ENCODE data around the gene NEUROG1.

The NEUROG1 gene, protein sequence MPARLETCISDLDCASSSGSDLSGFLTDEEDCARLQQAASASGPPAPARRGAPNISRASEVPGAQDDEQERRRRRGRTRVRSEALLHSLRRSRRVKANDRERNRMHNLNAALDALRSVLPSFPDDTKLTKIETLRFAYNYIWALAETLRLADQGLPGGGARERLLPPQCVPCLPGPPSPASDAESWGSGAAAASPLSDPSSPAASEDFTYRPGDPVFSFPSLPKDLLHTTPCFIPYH

DNA sequence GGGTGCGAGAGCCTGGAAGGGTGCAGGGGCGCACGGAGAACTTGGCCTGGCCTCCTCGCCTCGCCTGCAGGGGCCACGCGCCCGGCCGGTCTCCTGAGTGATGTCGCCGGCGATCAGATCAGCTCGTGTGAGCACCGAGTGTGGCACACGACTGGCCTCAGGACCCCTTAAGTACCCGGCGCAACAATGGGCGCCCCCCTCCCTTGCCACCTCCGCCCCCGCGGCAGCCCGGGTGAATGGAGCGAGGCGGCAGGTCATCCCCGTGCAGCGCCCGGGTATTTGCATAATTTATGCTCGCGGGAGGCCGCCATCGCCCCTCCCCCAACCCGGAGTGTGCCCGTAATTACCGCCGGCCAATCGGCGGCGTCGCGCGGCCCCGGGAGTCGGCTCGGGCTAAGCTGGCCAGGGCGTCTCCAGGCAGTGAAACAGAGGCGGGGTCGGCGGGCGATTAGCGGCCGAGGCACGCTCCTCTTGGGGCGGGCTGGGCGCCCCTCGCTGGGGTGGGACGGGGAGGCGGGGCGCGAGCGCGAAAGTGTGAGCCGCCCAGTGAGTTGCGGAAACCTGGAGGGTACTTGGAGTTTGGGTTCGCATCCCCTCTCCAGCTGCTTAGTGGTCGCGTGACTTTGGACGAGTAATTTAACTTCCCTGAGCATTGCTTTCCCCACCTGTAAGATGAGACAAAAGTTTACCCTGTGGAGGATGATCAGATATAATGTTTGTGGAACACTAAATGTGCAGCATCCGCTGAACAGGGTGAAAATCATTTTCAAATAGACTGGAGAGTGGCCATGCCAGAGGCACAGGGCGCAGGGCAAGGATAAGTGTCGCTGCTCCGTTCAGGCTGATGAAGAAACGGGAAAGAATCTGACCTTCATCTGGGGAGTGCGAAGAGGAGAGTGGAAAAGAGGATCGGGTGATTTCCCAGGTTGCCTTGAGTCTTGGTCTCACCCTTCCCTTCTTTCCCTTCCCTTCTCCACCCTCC lies at the start of gene NEUROG1:
Gene NEUROG1, minus strand, starts transcription at position 145 of the 982 bp plus-strand sequence. CDS start 274 bp downstream, outside the sequence.
- peak; percentile 92 for DNase-seq (ENCODE audit: low spot score)

DNA sequence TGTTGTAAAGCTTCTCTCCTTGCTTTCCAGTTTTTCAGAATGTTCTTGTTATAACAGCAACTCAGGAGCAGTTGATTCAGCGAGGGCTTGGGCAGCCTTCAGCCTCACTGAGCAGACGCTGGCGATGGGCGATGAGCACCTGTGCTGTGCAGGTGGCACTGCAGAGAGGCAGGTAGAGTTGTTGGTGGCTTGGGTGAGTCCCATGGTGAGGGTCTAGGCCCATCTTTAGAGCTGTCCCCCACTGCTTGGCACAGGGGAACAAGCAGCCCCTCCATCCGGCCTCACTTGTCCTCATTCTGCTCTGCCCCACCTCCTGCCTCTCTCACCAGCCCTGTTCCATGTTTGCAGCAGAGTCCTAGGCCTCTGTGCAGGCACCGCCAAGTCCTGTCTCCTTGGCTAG lies 49.2 kb upstream of the NEUROG1 start:
- DNase-seq (ENCODE audit: low spot score) = no peak

DNA sequence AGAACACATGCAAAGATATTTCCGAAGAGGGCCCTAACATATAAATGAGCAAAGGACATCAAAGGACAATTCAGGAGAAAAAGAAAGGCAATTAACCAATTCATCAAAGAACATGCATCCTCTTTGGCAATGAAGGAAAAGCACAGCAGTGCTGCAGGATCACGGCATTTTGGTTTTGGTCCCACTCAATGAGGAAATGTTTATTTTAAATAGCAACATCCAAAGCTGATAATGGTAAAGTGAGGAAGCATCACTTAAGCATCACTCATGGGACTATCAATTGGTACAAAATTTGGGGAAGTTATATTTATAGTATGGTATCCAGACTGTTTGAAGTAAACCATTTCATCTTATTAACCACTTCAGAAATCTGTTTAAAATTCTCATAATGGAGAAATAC lies 48.5 kb upstream of the NEUROG1 start:
- no peak for DNase-seq (ENCODE audit: low spot score)

DNA sequence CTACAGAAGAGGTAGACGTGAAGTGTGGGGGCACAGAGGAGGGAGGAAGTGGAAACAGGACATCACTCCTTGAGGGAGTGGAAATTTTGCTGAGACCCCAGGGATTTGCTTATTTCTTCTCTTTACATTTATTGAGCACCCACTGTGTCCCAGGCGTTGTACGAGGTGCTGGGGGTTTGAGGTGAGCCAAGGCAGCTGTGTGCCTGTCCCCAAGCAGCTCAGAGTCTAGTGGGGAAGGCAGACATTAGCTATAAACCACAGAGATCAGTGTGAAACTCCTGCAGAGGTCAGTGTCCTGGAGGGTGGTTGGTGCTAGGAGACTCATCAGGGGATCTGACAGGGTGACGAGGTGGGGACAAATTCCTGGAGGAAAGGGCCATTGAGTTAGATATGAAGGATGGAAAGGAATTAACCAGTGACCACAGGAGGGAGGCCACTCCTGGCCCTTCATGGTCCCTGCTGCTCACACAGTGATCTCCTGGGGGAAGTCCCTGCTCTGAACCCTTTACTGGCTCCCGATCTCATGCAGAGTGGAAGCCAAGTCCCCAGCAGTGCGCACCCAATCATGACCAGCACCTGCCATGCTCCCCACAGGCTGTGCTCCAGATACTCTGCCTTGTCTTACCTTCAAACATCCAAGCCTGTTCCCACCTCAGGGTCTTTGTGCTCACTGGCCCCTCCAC lies 46.5 kb upstream of the NEUROG1 start:
- DNase-seq (ENCODE audit: low spot score) = no peak

DNA sequence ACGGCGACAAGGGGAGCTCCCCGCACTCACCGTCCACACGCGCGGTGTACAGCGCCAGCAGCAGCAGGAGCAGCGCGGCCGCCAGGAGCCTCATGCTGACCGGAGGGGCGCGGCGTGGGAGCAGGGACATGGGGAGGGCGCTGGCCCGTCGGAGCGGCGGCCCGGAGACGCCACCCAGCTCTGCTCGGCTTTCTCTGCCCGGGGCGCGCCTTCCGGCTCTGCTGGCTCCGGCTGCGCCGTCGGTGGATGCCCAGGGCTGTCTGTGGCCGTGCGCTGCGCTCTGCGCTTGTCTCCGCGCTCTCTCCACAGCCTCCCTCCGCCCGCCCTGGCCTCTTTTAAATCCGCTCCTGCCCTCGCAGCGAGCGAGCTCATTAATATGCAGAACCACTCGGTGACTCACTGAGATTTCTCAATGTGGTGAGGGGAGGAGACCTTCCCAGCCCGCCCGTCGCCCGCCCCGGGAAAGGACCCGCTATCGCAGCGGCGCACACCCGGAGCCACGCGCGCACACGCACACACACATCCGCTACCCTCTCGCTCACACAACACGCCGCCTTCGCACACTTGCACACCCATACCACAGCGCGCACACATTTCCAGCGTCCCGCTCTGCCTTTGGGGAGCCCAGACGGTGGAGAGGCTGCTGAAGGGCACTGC lies 43.0 kb upstream of the NEUROG1 start, which contains the start of gene CXCL14:
Gene CXCL14, minus strand, starts transcription at position 307 of the 657 bp plus-strand sequence. Its CDS starts 213 bp downstream, at position 94.
- DNase-seq (ENCODE audit: low spot score) = peak; percentile 83

DNA sequence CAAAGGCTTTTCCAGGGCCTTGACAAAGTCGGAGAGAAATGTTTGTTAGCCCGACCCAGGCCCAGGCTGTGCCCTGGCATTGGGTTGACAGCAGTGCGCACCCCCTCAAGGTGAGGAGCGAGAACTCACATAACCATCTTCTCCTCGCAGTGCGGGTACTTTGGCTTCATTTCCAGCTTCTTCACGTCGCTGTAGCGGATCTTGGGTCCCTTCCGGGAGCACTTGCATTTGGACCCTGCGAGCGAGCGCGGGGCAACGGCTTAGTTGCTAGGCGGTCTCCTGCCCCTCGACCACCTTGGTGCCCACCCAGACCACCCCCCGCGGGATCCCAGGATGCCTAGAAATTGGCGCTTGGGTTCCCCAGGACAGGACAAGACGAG lies 42.5 kb upstream of the NEUROG1 start:
- DNase-seq (ENCODE audit: low spot score) = no peak

DNA sequence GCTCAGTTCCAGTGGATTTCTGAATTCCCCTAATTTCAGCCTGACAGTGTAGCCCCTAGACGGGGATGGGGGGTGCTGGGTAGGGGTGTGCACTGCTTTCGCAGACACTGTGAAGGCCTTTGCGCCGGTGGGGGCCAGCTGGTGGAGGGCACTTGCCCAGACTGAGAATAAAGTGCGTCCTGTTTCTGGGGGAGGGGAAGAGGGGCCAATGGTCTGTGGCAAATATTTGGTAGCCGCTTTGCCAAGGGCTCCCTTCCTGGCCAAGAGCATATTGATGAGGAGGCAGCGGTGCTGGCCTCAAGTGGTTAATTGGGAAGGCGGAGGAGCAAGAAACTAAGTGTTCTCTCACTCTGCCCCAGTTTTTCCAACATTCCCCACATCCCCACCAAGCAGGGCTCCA lies 41.7 kb upstream of the NEUROG1 start:
- DNase-seq (ENCODE audit: low spot score) = no peak

DNA sequence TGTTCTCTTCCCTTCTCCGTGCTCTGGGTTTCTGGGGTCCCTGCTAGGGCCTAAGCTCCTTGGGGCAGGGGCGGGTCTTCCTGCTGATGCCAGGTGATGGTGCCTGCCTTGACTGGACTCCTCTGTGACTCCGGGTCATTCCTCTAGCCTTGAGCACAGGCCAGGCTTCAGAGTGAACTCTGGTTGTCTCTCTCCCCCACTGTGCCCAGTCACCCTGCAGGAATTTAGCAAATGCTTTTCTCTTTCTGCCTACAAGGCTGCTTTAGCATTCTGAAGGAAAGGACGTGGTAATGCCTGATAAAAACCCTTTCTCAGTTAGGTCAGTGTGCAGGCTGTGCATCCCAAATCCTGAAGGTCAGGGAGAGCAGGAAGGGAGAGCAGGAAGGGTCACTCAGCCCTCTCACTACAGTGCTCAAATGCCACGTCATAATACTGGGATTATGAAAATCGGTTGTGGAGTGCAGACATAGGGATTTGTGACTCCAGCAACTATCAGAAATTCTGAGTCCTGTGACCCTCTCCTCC lies 40.4 kb upstream of the NEUROG1 start:
- no peak for DNase-seq (ENCODE audit: low spot score)

DNA sequence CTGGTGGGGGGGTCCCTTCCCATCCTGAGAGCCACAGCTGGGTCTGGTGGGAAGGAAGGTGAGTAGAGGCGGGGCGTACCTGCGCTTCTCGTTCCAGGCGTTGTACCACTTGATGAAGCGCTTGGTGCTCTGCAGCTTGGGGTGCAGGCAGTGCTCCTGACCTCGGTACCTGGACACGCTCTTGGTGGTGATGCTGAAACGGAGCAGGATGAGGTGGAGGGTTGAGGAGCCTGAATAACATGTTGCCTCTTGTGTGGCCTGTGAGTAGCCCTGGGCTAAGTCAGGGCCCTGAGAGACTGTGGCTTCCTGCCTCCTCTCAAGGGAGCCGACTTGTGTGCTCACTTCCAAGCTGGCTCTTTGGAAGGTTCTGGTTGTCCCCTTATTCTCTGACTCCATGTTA lies 38.7 kb upstream of the NEUROG1 start:
- no peak for DNase-seq (ENCODE audit: low spot score)

DNA sequence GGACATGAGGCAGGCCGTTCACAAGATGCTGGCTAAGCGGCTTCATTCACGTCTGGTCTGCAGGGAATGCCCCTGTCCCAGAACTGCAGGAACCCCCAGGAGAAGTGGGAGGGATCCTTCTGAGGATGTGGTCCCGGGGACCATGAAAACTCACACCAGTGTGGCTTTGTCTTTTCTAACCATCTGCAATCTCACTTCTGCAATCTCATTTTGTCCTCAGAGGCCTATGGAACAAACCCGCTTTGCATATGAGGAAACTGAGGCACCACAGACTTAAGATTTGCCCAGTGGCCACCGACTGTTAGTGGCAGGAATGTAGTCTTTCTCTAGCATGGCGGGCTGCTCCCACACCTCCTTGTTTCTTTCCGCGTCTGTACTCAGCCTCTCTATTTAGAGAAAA lies 36.1 kb upstream of the NEUROG1 start:
- no peak for DNase-seq (ENCODE audit: low spot score)

DNA sequence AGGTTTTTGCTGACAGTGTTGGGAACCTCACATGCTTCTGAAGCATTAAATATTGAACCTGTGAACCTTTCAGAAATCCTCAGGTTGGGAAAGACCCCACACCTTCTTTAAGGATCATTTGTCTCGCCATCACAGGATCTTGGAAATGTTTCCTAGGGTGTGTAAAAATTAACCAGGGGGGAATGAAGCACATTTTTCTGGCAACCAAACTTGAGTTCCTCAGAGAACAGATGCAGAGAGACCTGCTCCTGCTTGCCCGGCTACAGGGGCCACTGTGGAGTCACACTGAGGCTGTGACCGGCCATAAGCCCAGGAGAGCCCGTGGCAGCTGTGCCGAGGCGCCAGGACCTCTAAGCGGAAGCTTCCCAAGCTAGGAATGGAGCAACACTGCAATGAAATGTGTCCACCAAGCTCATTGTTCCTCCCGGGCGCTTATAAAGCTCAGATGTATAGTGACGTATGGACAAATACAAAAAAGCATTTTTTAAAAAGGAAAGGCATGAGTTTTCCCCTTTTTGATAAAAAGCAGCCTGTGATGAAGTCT lies 35.4 kb upstream of the NEUROG1 start:
- no peak for DNase-seq (ENCODE audit: low spot score)

DNA sequence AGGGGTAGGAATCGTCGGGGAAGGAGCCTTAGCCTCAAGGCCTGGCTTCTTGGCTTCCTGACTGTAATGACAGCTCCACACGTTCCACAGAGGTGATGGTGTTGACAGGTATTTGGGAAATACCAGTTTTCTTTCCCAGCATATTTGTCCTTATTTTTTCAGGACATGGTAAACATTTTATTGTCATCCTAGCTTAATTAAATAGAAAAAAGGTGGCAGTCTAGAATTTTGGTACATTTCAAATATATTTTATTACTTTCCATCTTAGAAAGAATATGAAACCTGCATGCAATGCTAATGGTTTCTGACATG lies 34.6 kb upstream of the NEUROG1 start:
- DNase-seq (ENCODE audit: low spot score) = no peak

DNA sequence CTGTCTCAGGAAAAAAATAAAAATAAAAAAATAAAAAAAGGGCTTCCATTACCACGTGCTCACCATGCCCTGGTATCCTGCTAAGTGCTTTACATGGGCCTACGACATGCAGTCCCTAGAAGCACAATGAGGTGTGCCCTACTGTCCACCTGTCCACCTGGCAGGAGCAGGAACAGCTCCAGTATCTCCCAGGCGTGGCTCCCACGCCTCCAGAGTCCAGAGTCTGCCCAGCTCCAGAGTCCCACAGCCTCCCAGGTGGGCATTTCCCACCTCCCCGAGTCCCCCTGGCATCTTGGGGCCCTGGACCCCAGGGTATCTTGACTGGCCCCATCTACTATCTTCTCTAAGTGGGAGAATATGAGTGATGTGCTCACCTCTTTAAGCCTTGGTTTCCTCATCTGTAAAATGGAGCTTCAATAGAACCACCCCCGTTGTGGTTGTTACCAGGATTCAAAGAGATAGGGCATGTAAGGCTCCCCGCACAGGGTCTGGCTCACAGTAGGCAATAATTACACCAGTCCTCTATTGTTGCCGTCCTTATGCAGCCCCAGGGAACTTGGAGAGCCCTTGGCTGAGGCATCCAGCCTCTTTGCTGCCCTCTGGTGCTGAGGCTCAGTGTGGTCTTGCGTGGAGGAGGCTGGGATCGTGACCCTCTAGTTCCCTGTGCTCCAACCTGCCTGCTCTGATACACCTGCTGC lies 34.1 kb upstream of the NEUROG1 start:
- DNase-seq (ENCODE audit: low spot score) = peak; percentile 74

DNA sequence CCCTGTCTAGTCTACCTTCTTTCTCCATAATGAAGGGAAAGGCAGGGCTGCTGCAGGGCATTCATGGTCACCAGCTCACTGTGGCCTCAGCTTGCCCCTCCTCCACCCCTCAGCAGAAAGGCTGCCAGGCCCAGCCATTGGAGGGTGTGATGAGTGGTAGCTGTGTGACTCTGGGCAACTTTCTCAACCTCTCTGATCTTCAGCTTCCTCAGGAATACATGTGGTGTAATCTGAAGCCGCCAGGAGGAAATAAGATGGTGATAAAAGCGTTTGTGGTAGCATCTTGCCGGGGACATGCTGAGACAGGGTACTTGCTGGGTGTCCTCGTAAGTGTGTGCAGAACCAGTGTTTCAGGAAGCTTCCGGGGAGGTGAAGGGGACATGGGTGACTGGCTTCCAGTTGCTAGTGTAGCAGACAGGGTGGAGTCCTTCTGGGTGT lies 33.2 kb upstream of the NEUROG1 start:
- no peak for DNase-seq (ENCODE audit: low spot score)

DNA sequence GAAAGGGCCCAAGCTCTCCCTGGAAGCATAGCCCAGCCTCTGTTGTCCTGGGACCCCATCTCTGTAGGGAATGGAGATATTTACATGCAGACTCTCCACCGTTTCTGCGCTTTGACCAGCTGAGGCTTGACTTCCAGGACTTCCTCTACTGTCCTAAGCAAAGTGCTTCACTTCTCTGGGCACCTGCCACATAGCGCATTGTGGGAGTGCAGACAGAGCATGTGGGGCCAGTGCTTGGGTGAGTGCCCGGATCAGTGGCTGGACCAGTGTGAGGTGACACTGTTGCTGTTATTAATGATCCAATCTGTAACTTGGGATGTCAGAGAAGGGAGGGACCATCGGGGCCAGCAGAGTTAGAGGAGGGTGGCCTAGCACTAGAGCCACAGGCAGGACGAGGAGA lies 32.5 kb upstream of the NEUROG1 start:
- no peak for DNase-seq (ENCODE audit: low spot score)

DNA sequence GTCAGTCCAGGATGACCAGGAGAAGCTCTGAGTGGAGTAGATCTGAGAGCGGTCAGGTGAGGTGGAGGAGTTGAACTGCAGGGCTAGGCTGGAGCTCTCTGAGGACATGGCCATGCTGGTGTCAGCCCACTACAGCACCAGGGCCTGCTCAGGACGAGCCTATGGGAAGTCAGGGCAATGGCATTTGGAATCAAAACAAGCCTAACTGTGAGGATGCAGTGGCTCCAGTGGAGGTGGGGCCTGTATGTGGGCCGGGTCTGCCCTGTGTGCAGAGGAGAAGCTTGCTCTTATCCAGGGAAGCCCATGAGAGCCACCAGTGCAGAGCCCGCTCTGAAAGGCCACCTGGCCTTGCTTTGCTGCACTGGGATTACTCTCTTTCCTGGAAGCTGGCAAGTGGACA lies 31.9 kb upstream of the NEUROG1 start:
- DNase-seq (ENCODE audit: low spot score) = no peak

DNA sequence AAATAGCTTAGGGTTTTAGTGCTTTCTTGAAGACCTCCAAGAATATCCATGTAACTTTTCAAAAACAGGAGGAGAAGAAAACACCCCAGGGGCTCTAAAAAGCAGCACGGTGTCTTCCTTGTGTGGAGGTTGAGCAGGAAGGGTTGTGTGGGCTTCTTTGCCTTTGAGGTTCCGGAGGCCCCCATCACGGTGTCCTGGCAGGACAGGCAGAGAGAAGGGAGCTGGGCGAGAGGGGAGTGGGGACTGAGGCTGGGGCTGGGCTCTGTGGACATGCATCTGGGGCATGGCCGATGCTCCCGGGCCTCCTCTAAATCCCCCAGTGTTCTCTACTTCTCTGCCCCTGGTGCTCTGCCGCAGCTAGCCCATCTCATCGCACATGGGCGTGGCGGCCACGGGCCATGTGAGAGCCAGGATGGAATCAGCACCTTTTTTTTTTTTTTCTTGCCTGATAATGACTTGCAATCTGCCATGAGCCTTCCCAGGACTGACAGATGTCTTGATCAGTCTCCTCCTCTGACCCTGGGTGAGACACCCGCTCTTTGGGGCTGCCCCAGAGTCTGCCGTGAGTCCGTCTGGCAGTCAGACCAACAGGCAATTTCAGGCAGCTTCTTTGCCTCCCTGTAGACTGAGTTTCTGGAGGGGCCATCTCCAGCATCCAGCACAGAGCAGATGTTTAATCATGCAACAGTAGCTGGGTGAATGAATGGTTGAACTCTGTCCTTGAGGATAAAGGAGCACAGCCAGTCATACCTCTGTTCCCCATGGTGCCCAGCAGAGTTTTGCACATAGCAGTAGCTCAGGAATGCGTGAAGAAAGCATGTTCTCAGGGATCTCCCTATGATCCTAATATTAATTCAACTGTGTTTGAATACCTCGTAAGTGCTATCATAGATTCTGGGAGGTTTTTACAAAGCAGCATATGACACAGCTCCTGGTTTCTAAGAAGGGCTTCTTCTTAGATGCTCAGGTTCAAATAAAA lies 30.9 kb upstream of the NEUROG1 start:
- DNase-seq (ENCODE audit: low spot score) = no peak

DNA sequence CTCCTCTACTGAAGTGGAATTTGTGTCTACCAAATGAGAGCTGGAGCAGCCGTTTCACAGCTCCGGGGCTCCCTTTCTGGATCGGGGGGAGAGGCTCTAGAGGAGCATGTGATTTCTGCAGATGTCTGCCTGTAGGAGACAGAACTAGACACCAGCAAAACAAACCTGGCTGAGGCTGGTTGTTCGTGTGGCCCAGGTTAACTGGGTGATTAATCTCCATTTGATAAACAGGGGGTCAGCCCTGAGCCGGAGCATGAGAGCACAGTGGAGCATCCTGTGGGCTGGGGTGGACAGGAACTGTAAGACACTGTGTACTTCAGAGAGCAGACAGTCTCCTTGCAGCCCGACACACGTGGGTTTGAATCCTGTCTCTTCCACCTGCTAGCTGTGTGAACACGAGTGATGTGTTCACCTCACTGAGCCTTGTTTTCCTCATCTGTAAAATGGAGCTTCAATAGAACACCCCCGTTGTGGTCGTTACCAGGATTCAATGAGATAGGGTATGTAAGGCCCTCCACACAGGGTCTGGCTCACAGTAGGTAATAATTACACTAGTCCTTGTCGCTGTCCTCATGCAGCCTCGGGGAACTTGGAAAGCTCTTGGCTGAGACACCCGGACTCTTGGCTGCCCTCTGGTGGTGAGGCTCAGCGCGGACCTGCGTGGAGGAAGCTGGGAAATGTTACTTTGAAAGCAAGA lies 30.1 kb upstream of the NEUROG1 start:
- DNase-seq (ENCODE audit: low spot score) = peak; percentile 88

DNA sequence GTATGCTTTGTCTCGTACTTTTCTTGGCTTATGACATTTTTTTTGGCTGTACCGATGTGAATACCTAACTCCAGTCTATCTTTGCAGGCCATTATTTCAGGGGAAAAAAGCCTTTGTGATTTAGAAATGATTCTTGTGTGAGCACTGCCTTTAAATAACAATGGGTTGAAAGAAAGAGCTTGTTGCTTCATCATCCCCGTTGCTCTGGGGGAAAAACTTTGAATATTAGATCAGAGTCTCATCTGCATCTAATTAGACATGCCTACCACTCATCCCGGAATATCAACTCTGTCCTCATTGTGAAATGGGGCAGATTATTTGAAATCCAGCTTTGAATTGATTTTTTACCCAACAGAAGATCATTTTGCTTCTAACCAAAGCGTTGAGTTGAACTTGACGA lies 29.5 kb upstream of the NEUROG1 start:
- DNase-seq (ENCODE audit: low spot score) = no peak
